NCI-H774 (cell line): Measurements from ENCODE around the gene MATN4.

ENCODE experiments used
- DNase-seq: peaks from one replicate; lab custom pipeline; 2025; lab: John Stamatoyannopoulos, UW

The MATN4 gene

GRCh38 chr20:45246109-45246508, 62.0 kb downstream of the MATN4 start:
- DNase-seq: no peak
